Uterus (tissue), 2 donors: ENCODE results near the gene ADAMTSL2.

ENCODE experiments used
- POLR2A ChIP-seq, 2 donors: fragments of 450-650 bp; IDR thresholded peaks; one replicate each; pipeline ENCODE4 v1.6.1; 2016; ENCODE audit warnings: antibody characterized with exemption in 2 of 2, mild to moderate bottlenecking in 1 of 2, moderate library complexity in 1 of 2
- TF ChIP-seq, protein P1 (sequence below), 4 experiments: fragments of 200-600 bp in 2 of 4; fragments of 450-650 bp in 2 of 4; sonication (generic) in 2 of 4; IDR thresholded peaks; one replicate each; pipeline ENCODE4 v1.5.1; 2016 to 2019; ENCODE audit warnings: antibody characterized with exemption in 4 of 4, mild to moderate bottlenecking in 2 of 4, moderate library complexity in 1 of 4

DNA sequence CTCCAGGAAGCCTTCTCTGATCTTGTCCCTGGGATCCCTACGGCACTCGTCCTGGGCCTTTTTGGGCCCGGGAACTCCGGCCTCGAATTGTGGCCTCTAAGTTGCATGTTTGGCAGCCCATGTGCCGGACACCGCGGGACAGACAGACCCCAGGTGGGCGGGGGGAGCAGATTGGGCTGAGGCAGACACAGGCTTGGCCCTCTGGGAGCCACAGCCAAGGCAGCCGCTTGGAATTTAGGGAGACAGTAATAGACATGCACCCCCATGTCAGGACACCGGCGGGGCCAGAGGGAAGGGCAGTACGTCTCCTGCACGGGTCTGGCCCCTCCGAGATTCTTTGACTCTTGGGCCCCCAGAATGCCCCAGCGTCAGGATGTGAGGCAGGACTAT is 36.2 kb downstream of the ADAMTSL2 start:
- TF ChIP-seq, protein P1, sequence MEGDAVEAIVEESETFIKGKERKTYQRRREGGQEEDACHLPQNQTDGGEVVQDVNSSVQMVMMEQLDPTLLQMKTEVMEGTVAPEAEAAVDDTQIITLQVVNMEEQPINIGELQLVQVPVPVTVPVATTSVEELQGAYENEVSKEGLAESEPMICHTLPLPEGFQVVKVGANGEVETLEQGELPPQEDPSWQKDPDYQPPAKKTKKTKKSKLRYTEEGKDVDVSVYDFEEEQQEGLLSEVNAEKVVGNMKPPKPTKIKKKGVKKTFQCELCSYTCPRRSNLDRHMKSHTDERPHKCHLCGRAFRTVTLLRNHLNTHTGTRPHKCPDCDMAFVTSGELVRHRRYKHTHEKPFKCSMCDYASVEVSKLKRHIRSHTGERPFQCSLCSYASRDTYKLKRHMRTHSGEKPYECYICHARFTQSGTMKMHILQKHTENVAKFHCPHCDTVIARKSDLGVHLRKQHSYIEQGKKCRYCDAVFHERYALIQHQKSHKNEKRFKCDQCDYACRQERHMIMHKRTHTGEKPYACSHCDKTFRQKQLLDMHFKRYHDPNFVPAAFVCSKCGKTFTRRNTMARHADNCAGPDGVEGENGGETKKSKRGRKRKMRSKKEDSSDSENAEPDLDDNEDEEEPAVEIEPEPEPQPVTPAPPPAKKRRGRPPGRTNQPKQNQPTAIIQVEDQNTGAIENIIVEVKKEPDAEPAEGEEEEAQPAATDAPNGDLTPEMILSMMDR (IDR thresholded peaks at IDR 0.05): no peak
- TF ChIP-seq POLR2A (IDR thresholded peaks at IDR 0.05): no peak
